GM21576 (cell line): Measurements from ENCODE around the gene IL36G.

Experiments used
- ATAC-seq: cut with Tn5 transposase; IDR thresholded peaks from one replicate; pipeline ENCODE4 v1.9.1; 2021; ENCODE audit warnings: mild to moderate bottlenecking, moderate library complexity; ENCODE audit not compliant: unreplicated experiment

IL36G gene

GRCh38 chr2:113015655-113016054, 37.8 kb downstream of the IL36G start:
- ATAC-seq = no peak

GRCh38 chr2:113018509-113018908, 40.7 kb downstream of the IL36G start:
- no peak for ATAC-seq

- no peak for ATAC-seq
Observed at GRCh38 chr2:113021312-113021711, 43.5 kb downstream of the IL36G start.

DNA sequence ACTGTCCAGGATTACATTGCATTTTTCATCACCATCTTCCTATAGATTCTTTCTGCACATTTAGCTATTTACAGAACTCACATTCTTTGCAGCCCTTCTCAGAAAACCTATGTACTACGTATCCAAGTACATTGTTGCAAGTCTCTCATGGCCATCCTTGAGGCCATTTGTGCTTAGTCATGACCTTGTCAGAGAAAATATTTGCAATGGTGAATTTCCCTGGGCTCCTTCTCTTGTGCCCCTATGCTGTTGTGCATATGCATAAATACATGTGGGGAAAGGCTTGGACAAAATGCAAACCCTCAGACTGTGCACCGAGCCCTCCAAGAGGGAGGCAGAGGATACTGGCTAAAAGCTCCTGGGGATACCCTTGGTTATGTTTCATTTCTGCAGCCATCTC, 47.0 kb downstream of the IL36G start:
- no peak for ATAC-seq

DNA sequence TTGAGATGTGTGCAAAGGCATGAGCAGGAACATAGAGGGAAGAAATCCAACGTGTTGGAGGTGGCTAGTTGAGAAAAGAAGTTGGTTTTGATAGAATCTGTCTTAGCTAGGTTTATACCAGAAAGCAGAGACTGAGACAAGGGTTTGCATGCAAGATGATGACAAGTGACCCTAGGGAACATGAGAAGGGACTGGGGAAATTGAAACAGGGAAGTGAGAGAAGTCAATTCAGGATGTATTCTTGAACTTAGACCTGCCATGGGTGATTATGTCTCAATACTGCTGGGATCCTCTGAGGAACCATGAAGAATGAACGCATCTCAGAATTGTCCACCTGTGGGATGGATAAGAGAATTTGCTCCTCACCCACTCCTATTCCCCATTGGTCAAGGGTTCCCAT, 47.9 kb downstream of the IL36G start:
- no peak for ATAC-seq

GRCh38 chr2:113027691-113028090, 49.9 kb downstream of the IL36G start:
- no peak for ATAC-seq

- no peak for ATAC-seq
Observed at GRCh38 chr2:113028112-113028511, 50.3 kb downstream of the IL36G start.

DNA sequence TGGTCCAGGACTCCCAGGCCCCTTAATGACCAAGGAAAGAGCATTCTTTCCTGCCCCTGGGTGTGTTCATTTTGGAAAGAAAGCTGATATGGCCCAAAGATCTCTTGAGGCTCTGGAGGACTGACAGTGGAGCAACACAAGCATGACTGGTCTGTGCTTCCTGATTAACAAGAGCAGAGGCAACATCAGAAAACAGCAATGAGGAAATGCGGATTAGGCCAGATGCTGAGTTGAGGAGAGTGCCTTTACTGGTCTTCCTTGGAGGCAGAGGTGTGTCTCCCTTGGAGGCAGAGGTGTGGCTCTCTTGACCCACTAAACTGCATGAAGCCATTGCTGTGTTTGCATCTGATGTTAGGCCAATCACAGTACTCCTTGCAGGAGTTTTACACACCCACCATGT, 54.9 kb downstream of the IL36G start:
- no peak for ATAC-seq

- ATAC-seq = no peak
Observed at GRCh38 chr2:113034016-113034415, 56.2 kb downstream of the IL36G start.
